PC-3 (cell line): Measurements from ENCODE around the gene NFKBIA. TPM values are rescaled to one million over a fixed set of nuclear protein-coding genes. Genes with fewer than 3 reads are reported as not detected.

Source experiments
- ATAC-seq: fragments of 200-7000 bp; cut with Tn5 transposase; 2 replicates; pipeline ENCODE4 v1.9.1; 2020; ENCODE audit warnings: mild to moderate bottlenecking, moderate library complexity
- BruUV-seq: library from RNA; stranded (reverse); fragments of 400-500 nt; replicated peaks from 2 replicates; lab custom pipeline; 2021; lab: Mats Ljungman, UMichigan
- CTCF ChIA-PET: fragments of 300-600 bp; sonication (Branson Sonifier 250); formaldehyde crosslinking; loops from one replicate; lab custom pipeline; 2022; ENCODE audit warnings: antibody characterized with exemption; lab: Charles Lee
- POLR2A ChIA-PET: fragments of 300-600 bp; sonication (Branson Sonifier 250); formaldehyde crosslinking; loops from one replicate; lab custom pipeline; 2022; ENCODE audit warnings: antibody characterized with exemption; ENCODE audit not compliant: unreplicated experiment; lab: Charles Lee
- DNase-seq: peaks from one replicate; pipeline ENCODE4 v3.0.0-alpha.2; 2015
- H2AFZ ChIP-seq: fragments of 300-600 bp; sonication (generic); 2 replicates; pipeline ENCODE4 v1.6.0; 2016; ENCODE audit warnings: antibody characterized with exemption, low read length
- H3F3A ChIP-seq: fragments of 300-600 bp; sonication (generic); one replicate; pipeline ENCODE4 v1.6.0; 2017; ENCODE audit warnings: antibody characterized with exemption, low read length, control low read depth, mild to moderate bottlenecking; ENCODE audit not compliant: unreplicated experiment
- H3K27ac ChIP-seq: fragments of 300-600 bp; sonication (generic); 2 replicates; pipeline ENCODE4 v1.5.1; 2016; ENCODE audit warnings: mild to moderate bottlenecking, low read length
- H3K27me3 ChIP-seq: fragments of 300-600 bp; sonication (generic); 2 replicates; pipeline ENCODE4 v1.6.1; 2016; ENCODE audit warnings: low read length, mixed read lengths
- H3K36me3 ChIP-seq: fragments of 300-600 bp; sonication (generic); 2 replicates; pipeline ENCODE4 v1.6.1; 2016; ENCODE audit warnings: low read depth, mixed run types, low read length, mixed read lengths
- H3K4me1 ChIP-seq: fragments of 300-600 bp; sonication (generic); 2 replicates; pipeline ENCODE4 v1.5.1; 2016; ENCODE audit warnings: low read length; ENCODE audit not compliant: insufficient read depth
- H3K4me2 ChIP-seq: fragments of 300-600 bp; sonication (generic); 2 replicates; pipeline ENCODE4 v1.6.0; 2016; ENCODE audit warnings: low read length
- H3K4me3 ChIP-seq: fragments of 300-600 bp; sonication (generic); 2 replicates; pipeline ENCODE4 v1.5.1; 2016; ENCODE audit warnings: mild to moderate bottlenecking, low read length, mixed read lengths
- H3K79me2 ChIP-seq: fragments of 300-600 bp; sonication (generic); 2 replicates; pipeline ENCODE4 v1.6.1; 2017; ENCODE audit warnings: low read length, mixed read lengths
- H3K9ac ChIP-seq: fragments of 300-600 bp; sonication (generic); 2 replicates; pipeline ENCODE4 v1.6.0; 2016; ENCODE audit warnings: mild to moderate bottlenecking, low read length
- H3K9me2 ChIP-seq: fragments of 300-600 bp; sonication (generic); replicated peaks from 2 replicates; pipeline ENCODE4 v1.6.1; 2016; ENCODE audit warnings: mixed run types, low read length, mixed read lengths
- H3K9me3 ChIP-seq: fragments of 300-600 bp; sonication (generic); 2 replicates; pipeline ENCODE4 v1.6.1; 2016; ENCODE audit warnings: low read length, mixed read lengths
- H4K20me1 ChIP-seq: fragments of 300-600 bp; sonication (generic); 2 replicates; pipeline ENCODE4 v1.6.1; 2016; ENCODE audit warnings: low read length, mixed read lengths
- EZH2 ChIP-seq: fragments of 300-600 bp; sonication (generic); IDR thresholded peaks from one replicate; pipeline ENCODE4 v1.6.1; 2017; ENCODE audit warnings: antibody characterized with exemption, mild to moderate bottlenecking, low read length; ENCODE audit not compliant: unreplicated experiment
- EZH2phosphoT487 ChIP-seq: fragments of 300-600 bp; sonication (generic); IDR thresholded peaks from 2 replicates; pipeline ENCODE4 v1.6.1; 2018; ENCODE audit warnings: mild to moderate bottlenecking, antibody characterized with exemption, low read length, borderline replicate concordance
- intact Hi-C: fragments of 100-400 bp; cut with micrococcal nuclease; formaldehyde crosslinking; loops from 2 replicates; pipeline ENCODE4 v1.9.0; 2023
- total RNA-seq: library from RNA; depleted of rRNA; stranded (reverse); fragments of >200 nt; gene quantifications from 2 replicates; pipeline ENCODE4 v1.2.3, GENCODE V29; 2014
- TF ChIP-seq, protein P1 (sequence below): fragments of 300-600 bp; sonication (generic); conservative IDR thresholded peaks from 2 replicates; pipeline ENCODE4 v1.5.1; 2017; ENCODE audit warnings: antibody characterized with exemption, low read depth, mild to moderate bottlenecking, low read length

The NFKBIA gene
- total RNA-seq, 1 experiment from 2014 or later = 226 TPM

DNA sequence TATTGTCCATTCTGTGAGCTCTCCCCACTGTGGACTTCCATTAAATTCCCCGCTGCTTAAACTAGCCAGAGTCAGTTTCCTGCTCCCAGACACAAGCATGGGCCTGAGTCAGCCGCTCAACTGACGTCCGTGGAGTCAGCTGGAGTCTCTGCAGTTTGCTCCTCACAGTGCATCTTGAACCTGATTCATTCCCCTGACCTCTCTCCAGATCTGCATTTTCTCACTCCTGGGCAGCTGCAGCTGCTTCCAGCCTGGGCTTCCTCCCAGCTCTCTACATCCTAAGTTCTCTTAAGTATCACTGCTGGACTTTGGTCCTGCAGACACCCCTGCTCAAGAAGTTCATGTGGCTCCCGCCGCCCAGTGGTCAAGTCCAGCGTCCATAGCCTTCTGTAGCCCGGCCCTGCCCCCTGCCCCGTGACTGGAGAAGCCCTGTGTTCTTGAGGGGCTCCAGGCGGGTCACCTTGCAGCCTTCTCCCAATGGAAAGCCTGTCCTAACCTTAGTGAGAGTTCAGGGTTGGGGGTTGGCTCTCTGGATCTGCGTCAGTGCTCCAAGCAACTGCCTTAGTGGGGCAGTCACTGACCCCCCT lies 20.0 kb downstream of the NFKBIA start:
- H3K9me2 ChIP-seq = no peaks in the 10 kb centered on the region
- H3F3A ChIP-seq = no peaks in the 10 kb centered on the region
- ChIA-PET POLR2A (no interaction called here), CTCF (interaction anchor here (0.7 kb wide), 1 partner anchor 9 kb away, joined by 3 read pairs; no protein-coding TSS in a partner anchor)
- intact Hi-C loops = no loop called here
- no peak overlapping the region for H3K27ac ChIP-seq
- no peak overlapping the region for H3K9ac ChIP-seq
- no peak overlapping the region for H2AFZ ChIP-seq
- no peaks in the 10 kb centered on the region for H3K9me3 ChIP-seq
- DNase-seq (no peak), ATAC-seq (0 out of 2 replicates have a peak, but pooled peaks have one; percentile 9)
- no peak overlapping the region for H3K4me2 ChIP-seq
- no peaks in the 10 kb centered on the region for H4K20me1 ChIP-seq
- no peaks in the 10 kb centered on the region for H3K27me3 ChIP-seq
- H3K79me2 ChIP-seq = no peaks in the 10 kb centered on the region
- no TSS peak for BruUV-seq
- no peaks in the 10 kb centered on the region for H3K4me1 ChIP-seq
- no peak overlapping the region for H3K4me3 ChIP-seq
- no peaks in the 10 kb centered on the region for H3K36me3 ChIP-seq
- no peak for TF ChIP-seq EZH2phosphoT487
- TF ChIP-seq, protein P1, sequence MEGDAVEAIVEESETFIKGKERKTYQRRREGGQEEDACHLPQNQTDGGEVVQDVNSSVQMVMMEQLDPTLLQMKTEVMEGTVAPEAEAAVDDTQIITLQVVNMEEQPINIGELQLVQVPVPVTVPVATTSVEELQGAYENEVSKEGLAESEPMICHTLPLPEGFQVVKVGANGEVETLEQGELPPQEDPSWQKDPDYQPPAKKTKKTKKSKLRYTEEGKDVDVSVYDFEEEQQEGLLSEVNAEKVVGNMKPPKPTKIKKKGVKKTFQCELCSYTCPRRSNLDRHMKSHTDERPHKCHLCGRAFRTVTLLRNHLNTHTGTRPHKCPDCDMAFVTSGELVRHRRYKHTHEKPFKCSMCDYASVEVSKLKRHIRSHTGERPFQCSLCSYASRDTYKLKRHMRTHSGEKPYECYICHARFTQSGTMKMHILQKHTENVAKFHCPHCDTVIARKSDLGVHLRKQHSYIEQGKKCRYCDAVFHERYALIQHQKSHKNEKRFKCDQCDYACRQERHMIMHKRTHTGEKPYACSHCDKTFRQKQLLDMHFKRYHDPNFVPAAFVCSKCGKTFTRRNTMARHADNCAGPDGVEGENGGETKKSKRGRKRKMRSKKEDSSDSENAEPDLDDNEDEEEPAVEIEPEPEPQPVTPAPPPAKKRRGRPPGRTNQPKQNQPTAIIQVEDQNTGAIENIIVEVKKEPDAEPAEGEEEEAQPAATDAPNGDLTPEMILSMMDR = no peak
- no peak for TF ChIP-seq EZH2

DNA sequence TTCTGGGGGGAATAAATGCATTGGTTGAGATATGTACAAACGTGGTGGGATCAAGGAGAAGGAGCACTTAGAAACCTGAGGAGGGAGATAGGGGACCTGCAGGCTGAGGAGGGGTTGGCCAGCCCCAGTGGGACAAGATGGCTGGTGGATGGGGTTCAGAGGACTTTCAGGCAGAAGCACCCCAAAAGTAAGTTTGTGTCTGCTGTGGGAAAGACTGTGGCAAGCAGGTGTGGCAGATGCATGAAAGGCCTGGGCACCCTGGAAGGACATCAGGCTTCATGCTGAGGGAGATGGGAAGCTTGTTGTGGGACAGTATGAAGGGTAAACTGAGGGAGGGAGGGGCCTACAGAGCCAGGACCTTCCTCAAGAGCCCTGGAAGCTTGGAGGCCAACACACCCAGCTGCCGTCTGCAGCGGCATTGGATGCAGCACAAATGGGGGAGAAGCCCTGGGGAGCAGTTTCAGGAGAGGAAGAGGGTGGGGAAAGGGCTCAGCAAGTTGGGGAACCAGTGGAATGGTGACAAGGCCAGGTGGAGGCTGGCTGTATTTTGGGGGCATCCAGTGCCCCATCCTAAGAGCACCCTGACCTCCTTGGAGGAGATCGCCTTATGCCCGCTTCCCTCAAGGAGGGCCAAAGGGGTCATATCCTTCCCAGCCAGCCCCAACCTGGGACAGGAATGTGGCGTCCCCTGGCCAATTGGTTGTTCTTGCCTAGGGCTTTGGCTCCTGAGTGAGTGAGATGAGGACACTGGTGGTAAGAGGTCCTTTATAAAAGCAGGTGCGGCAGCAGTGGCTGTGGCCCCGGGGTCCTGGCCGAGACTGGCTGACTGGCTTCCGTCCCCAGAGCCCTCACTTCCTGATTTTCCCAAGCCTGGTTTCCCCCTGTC lies 20.7 kb downstream of the NFKBIA start:
- Histone ChIP-seq H3K79me2 (no peaks in the 10 kb centered on the region), H3K36me3 (no peaks in the 10 kb centered on the region), H3K27ac (no peak overlapping the region), H3K27me3 (no peaks in the 10 kb centered on the region), H4K20me1 (no peaks in the 10 kb centered on the region), H3K4me2 (no peak overlapping the region), H3K9me3 (no peaks in the 10 kb centered on the region), H3F3A (no peaks in the 10 kb centered on the region), H3K9ac (no peak overlapping the region), H3K9me2 (no peaks in the 10 kb centered on the region), H3K4me3 (no peak overlapping the region), H2AFZ (no peak overlapping the region), H3K4me1 (no peaks in the 10 kb centered on the region)
- DNase-seq (no peak), ATAC-seq (no peak)
- ChIA-PET POLR2A (no interaction called here), CTCF (interaction anchor here (0.7 kb wide), 1 partner anchor 9 kb away, joined by 3 read pairs; no protein-coding TSS in a partner anchor)
- intact Hi-C loops = no loop called here
- BruUV-seq = no TSS peak
- TF ChIP-seq EZH2 (no peak), EZH2phosphoT487 (no peak)
- TF ChIP-seq, protein P1 = no peak
